ENCODE measurements around the gene LTBP3.

Gene LTBP3

DNA sequence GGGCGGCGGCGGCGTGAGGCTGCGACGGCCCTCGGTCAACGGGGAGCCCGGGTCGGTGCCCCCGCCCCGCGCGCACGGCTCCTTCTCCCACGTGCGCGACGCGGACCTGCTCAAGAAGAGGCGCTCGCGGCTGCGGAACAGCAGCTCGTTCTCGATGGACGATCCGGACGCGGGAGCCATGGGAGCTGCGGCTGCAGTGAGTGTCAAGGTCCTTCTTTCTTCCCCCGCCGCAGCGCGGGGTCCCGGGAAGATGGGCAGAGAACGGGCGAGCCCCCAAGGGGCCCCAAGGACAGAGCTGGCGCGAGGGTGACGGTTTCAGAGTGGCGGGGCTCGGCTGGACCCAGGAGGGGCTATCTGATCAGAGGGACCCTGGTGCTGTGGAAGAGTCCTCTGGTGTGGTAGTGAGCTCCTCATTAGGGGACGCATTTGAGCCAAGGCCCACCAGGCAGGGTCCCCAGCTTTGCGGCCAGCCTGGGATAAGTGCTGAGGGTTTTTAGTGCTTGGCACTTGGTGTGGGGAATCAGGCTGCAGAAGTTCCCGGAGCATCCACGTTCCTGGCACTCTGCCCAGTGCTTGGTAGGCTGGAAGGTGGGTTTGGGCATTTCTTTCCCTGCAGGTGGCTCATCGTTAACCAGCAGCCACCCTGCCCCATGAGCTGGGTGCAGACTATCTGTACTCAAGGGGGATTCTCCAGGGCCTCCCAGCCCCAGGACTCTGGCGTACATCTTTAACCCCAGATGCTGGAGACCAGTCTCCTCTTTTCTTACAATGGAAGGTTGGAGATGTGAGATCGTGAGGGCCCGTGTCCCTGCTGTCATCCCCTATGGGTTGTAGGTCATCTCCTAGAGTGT lies 27.5 kb upstream of the LTBP3 start:
- DNase-seq (ENCODE audit: low spot score): no peak

- no peak for DNase-seq (ENCODE audit: low spot score)
Measured at GRCh38 chr11:65584723-65585171, 26.6 kb upstream of the LTBP3 start.

DNA sequence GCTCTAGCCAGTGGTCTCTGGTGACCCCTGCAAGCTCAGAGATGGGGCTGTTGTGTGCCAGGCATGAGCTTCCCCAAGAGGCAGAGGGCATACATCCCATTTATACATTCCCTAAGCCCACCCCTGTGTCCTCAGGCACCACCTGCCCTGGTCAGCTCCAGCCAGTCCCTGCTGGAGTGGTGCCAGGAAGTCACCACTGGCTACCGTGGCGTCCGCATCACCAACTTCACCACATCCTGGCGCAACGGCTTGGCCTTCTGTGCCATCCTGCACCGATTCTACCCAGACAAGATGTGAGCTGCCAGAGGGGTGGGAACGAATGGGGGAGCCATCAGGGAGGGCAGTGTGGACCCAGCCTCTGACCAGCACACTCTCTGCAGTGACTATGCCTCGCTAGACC lies 25.9 kb upstream of the LTBP3 start:
- no peak for DNase-seq (ENCODE audit: low spot score)

DNA sequence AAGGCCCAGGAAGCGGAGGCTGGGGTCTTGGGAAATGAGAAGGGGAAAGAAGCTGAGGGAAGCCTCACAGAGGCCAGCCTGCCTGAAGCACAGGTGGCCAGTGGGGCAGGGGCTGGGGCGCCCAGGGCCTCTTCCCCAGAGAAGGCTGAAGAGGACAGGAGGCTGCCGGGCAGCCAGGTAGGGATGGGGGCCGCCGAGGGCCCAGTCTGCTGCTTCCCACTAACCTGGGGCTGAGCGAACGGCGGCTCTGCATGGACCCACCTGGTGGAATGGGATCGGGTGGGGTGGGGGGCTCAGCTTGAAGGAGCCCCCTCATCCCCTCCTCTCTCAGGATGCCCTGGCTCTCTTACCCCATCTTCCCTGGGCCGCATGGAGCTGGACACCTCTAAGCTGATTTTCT lies 25.4 kb upstream of the LTBP3 start:
- DNase-seq (ENCODE audit: low spot score): no peak

DNA sequence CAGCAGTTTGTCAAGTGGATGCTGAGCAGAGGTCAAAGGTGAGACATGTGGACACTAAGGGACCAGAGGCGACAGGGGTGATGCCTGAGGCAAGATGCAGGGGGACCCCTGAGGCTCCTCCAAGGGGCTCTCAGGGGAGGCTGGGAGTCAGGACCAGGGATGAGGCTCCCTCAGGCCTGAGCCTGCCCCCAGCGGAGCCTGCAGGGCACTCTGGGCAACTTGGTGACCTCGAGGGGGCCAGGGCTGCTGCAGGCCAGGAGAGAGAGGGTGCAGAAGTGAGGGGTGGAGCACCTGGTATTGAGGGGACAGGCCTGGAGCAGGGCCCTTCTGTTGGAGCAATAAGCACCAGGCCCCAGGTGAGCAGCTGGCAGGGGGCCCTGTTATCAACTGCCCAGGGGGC lies 23.8 kb upstream of the LTBP3 start:
- DNase-seq (ENCODE audit: low spot score): no peak

DNA sequence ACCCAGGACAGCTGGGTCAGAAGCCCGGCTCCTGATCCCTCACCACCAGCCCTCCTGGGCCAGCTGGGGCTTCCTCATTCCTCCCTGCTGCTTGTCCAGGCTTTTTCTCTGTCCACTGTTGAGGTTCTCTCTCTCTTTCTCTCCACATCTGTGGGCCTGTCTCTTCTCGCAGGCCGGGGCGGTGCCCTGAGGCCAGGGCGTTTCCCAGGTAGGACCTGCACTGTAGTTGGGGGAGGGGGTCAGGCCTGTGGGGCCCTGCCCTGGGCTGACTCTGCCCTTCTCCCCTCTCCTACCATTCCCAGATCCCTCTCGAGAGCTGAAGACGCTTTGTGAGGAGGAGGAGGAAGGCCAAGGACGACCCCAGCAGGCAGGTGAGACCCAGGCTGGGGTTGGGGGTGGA lies 22.6 kb upstream of the LTBP3 start:
- no peak for DNase-seq (ENCODE audit: low spot score)

DNA sequence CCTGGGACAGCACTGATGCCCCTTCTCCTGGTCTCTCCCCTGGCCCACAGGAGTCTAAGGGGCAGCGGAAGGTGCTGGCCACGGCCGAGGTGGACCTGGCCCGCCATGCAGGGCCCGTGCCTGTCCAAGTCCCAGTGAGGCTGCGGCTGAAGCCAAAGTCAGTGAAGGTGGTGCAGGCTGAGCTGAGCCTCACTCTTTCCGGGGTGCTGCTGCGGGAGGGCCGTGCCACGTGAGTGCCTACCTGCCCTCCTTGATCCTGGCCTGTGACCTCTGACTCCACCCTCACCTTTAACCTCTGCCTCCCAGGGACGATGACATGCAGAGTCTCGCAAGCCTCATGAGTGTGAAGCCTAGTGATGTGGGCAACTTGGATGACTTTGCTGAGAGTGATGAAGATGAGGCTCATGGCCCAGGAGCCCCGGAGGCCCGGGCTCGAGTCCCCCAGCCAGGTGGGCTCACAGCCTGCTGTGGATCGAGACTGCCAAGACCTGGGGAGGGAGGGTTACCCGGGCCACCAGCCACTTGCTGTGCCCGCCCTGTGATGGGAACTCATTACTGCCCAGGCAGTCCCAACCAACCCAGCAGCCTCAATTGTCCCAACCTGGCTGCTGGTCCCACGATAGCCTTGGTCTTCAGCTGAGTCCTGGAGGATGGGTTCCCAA lies 22.0 kb upstream of the LTBP3 start:
- DNase-seq (ENCODE audit: low spot score): no peak

- DNase-seq (ENCODE audit: low spot score): no peak
Measured at GRCh38 chr11:65579291-65579690, 21.1 kb upstream of the LTBP3 start.

GRCh38 chr11:65578667-65579066 lies 20.5 kb upstream of the LTBP3 start:
- no peak for DNase-seq (ENCODE audit: low spot score)

DNA sequence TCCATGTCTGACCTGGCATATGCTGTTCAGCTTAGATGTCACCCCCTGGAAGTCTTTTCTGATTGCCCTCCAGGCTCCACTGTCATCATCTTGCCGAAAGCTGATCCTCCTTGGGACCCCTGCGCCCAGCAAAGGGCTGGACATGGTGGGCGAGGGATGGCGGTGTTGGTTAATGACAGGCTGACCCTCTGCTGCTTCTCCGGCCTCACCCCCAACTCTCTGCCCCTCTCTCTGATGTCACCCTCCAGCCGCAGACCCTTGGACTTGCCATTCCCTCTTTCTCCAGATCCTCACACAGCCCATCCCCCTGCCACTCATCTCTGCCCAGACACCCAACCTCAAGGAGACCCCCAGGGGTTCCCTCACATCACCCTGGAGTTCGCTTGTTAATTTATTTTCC lies 20.0 kb upstream of the LTBP3 start:
- DNase-seq (ENCODE audit: low spot score): no peak

DNA sequence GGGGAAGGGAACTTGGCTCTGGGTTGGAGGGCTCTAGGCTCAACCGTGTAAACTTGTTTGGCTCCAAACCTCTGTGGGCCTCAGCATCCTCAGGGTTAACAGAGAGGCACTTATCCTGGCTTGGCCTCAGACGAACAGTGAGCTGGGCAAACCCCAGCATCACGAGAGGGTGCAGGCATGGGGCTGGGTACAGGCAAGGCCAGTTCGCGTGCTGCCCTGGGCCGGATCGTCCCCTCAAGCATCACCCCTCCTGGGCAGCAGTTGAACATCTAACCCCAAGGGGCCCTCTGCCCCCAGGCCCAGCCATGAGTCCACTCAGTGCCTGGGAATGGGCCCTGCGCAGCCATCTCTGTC lies 19.6 kb upstream of the LTBP3 start:
- no peak for DNase-seq (ENCODE audit: low spot score)

- DNase-seq (ENCODE audit: low spot score): no peak
Measured at GRCh38 chr11:65576867-65577755, 19.0 kb upstream of the LTBP3 start.

- DNase-seq (ENCODE audit: low spot score): no peak
Measured at GRCh38 chr11:65576232-65576866, 18.2 kb upstream of the LTBP3 start.

GRCh38 chr11:65575568-65576231 lies 17.5 kb upstream of the LTBP3 start, which contains the start of gene EHBP1L1:
EHBP1L1 (plus strand) TSS chr11:65576053; CDS start chr11:65576303, 250 bp downstream.
- peak; percentile 87 for DNase-seq (ENCODE audit: low spot score)

DNA sequence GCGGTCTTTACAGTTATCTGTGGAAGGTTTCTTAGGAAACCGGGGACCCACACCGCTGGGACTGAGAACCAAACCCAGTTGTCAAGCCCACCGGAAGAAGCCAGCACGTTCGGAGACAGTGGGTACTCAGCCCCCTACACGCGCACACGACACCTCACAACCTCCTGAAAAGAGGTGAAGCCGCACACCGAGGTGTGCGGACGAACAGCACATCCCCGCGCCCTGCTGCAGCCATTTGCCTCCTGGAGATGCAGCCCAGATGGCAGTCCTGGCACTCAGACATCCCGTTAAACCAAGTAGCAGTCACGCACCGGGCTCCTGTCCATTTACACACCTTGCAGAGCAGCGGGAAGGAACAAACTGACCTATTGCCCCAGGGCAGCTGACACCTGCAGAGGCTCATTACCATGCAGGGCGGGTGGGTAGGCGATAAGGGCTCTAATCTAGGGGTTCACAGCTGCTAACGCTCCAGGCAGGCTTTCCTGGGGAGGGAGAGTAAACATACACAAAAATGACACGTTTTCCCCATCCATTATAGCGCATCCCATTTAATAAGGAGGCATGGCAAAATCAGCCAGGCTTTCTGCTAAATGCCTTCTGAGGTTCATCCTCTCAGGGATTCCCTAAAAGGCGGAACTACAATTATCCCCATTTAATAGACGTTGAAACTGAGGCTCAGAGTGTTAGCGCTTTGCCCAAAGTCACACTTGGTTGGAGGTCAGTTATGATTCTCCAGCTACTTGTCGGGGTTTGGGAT lies 16.8 kb upstream of the LTBP3 start:
- peak; percentile 69 for DNase-seq (ENCODE audit: low spot score)

DNA sequence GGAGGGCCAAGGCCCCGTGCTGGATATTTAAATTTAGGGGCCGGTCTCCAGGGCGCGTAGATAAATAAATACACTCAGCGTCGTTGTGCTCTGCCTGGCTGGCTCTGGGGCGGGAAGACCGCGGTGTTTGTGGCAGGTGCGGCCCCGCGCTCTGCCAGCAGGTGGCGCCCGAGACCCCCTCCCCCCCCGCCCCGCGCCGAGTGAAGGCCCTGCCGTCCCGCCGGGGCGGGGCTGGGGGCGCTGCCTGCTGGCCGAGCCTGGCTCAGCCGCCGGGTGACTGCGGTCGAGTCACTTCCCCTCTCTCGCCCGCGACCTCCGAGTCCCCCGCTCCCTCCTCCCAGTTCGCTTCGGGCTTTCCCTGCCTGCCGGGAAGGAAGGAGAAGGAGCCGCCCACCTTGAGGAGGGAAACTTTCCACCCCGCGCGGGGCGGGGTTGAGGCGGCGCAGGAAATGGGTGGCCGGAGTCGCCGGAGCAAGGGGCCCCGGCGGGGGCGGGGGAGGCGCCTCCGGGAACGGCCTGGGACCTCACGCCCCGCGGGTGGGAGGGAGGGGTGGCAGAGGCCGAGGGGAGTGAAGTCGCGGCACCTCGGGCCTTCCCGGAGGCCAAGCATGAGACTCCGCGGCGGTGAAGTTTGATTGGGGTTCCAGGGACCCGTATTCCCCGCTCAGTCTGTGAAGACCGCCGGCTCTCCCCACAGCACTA lies 16.1 kb upstream of the LTBP3 start:
- peak; percentile 99 for DNase-seq (ENCODE audit: low spot score)

DNA sequence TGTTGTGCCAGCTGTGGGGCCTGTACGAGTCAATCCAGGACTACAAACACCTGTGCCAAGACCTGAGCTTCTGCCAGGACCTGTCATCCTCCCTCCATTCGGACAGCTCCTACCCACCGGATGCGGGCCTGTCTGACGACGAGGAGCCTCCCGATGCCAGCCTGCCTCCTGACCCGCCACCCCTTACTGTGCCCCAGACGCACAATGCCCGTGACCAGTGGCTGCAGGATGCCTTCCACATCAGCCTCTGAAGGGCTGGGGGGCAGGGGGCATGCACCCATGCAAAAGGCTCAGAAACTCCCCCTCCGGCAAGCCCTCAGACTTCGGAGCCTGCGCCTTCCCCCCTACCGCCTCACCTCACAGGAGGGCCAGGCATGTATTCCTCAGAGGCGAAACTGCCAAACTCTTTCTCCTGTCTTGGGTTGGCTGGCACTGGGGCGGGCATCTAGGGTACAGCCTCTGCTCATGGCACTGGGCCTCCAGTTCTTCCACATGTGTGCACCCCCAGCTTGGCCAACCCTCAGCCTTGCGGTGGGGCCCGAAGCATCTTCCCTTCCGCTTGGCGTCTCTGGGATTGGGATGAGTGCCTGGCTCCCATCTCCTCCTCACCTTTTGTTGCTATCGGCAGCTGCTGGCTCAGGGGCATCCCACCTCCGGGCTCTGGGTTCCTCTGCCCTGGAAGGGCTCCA lies 15.4 kb upstream of the LTBP3 start:
- DNase-seq (ENCODE audit: low spot score): no peak

DNA sequence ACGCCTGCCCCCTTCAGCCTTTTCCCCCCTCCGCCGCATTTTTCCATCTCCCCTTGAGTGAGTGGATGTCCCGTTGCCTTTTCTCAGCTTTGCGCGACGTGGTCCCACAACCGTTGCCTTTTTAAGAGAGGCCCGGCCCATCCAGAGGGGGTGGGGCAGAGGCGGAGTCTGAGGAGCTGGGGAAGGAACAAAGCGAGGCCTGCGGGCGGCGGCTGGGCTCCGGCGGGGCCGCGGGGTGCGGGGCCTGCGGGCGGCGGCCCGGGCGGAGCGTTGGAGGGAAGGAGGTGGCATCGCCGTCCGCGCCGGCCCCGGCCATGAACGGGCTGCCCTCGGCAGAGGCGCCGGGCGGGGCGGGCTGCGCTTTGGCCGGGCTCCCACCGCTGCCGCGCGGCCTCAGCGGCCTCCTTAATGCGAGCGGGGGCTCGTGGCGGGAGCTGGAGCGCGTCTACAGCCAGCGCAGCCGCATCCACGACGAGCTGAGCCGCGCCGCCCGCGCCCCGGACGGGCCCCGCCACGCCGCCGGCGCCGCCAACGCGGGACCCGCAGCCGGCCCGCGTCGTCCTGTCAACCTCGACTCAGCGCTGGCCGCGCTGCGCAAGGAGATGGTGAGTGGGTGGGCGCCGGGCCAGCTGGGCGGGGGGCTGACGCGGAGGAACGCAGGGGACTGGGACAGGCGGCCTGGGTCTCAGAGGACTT lies 14.3 kb upstream of the LTBP3 start, which contains the start of gene FAM89B:
Gene FAM89B, plus strand, starts transcription at position 183 of the 696 bp plus-strand sequence. Its CDS starts 132 bp downstream, at position 315.
- peak; percentile 89 for DNase-seq (ENCODE audit: low spot score)

GRCh38 chr11:65571940-65572339 lies 13.8 kb upstream of the LTBP3 start:
- DNase-seq (ENCODE audit: low spot score): peak; percentile 75
